GM18861 (cell line): ENCODE results near the gene CLCN7.

Experiments
- ATAC-seq: cut with Tn5 transposase; IDR thresholded peaks from one replicate; pipeline ENCODE4 v1.9.1; 2021; ENCODE audit not compliant: unreplicated experiment

Gene CLCN7

GRCh38 chr16:1474796-1475551 lies at the start of gene CLCN7:
TSS of gene CLCN7 (minus strand) at chr16:1475028. CDS start at chr16:1474974, 54 bp downstream.
- ATAC-seq, result peak; percentile 69

- ATAC-seq, result no peak
Observed at GRCh38 chr16:1524366-1524765, 49.5 kb upstream of the CLCN7 start.

- ATAC-seq, result no peak
Observed at GRCh38 chr16:1523581-1524245, 48.9 kb upstream of the CLCN7 start.

GRCh38 chr16:1520461-1520860 lies 45.6 kb upstream of the CLCN7 start:
- ATAC-seq, result no peak

GRCh38 chr16:1519831-1520230 lies 45.0 kb upstream of the CLCN7 start:
- no peak for ATAC-seq

- no peak for ATAC-seq
Observed at GRCh38 chr16:1518626-1519135, 43.9 kb upstream of the CLCN7 start.

GRCh38 chr16:1514507-1514906 lies 39.7 kb upstream of the CLCN7 start:
- no peak for ATAC-seq

- no peak for ATAC-seq
Observed at GRCh38 chr16:1512774-1513173, 37.9 kb upstream of the CLCN7 start.

- no peak for ATAC-seq
Observed at GRCh38 chr16:1511662-1512569, 37.1 kb upstream of the CLCN7 start.

- no peak for ATAC-seq
Observed at GRCh38 chr16:1510941-1511351, 36.1 kb upstream of the CLCN7 start.

- no peak for ATAC-seq
Observed at GRCh38 chr16:1510272-1510671, 35.4 kb upstream of the CLCN7 start.

- no peak for ATAC-seq
Observed at GRCh38 chr16:1509307-1510221, 34.7 kb upstream of the CLCN7 start.

- no peak for ATAC-seq
Observed at GRCh38 chr16:1508494-1509187, 33.8 kb upstream of the CLCN7 start.

- no peak for ATAC-seq
Observed at GRCh38 chr16:1506494-1507213, 31.8 kb upstream of the CLCN7 start.

- ATAC-seq, result no peak
Observed at GRCh38 chr16:1505912-1506311, 31.1 kb upstream of the CLCN7 start.

GRCh38 chr16:1505073-1505844 lies 30.4 kb upstream of the CLCN7 start:
- no peak for ATAC-seq

GRCh38 chr16:1503110-1503955 lies 28.5 kb upstream of the CLCN7 start:
- ATAC-seq, result no peak
